ENCODE results near the gene TNS3.

The TNS3 gene

GRCh38 chr7:47474937-47475879 is 106.7 kb downstream of the TNS3 start:
- peak; percentile 98 for DNase-seq
- peaks cover 50% of the 10 kb centered on the region for H3K4me1 ChIP-seq (ENCODE audit: low read length)
- peak overlapping the region; percentile 98 for H3K9ac ChIP-seq (ENCODE audit: low read length)

DNA sequence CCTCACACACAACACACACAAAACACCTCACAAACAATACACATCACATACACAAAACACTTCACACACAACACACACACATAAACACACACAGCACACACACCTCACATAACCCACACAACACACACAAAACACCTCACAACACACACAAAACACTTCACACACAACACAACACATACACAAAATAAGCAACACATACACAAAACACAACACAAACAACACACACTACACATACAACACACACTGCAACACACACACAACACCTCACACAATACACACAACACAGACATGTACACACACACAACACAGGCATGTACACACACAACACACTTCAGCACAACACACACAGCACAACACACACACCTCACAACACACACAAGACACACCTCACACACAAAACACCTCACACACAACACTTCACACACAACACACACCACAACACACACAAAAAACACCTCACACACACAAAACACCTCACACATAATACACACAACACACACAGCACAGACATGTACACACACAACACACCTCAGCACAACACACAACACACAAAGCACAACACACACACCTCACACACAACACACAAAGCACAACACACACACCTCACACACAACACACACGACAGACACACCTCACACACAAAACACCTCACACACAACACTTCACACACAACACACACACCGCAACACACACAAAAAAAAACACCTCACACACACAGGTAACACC is 107.5 kb downstream of the TNS3 start:
- Histone ChIP-seq H3K4me3 (ENCODE audit: low read length) (peak overlapping the region; percentile 48), H3K9ac (ENCODE audit: low read length) (peak overlapping the region; percentile 98; the same call in 1 of the 2 replicates), H3K36me3 (replicated peaks; ENCODE audit: insufficient read depth, low read length) (peaks cover 7% of the 10 kb centered on the region; the same call in 1 of the 2 replicates), H3K4me1 (ENCODE audit: low read length) (peaks cover 50% of the 10 kb centered on the region), H3K4me2 (ENCODE audit: low read depth, low read length) (peak overlapping the region; percentile 97), H3F3A (ENCODE audit: insufficient read depth, low read length) (peaks cover 53% of the 10 kb centered on the region), H3K27ac (ENCODE audit: low read length) (peak overlapping the region; percentile 99), H3K79me2 (ENCODE audit: low read length) (peaks cover 100% of the 10 kb centered on the region), H3K27me3 (replicated peaks; ENCODE audit: insufficient read depth, low read length) (no peaks in the 10 kb centered on the region), H2AFZ (ENCODE audit: low read length) (no peak overlapping the region), H3K9me3 (replicated peaks; ENCODE audit: insufficient read depth, low read length) (no peaks in the 10 kb centered on the region), H3K9me2 (replicated peaks; ENCODE audit: insufficient read depth, low read length) (no peaks in the 10 kb centered on the region), H4K20me1 (ENCODE audit: insufficient read depth, low read length) (peaks cover 33% of the 10 kb centered on the region)
- TF ChIP-seq EZH2phosphoT487 (IDR thresholded peaks at IDR 0.05; ENCODE audit: low read length), result no peak
- TF ChIP-seq EZH2 (optimal IDR thresholded peaks at IDR 0.05; ENCODE audit: low read depth, low read length), result no peak
- TF ChIP-seq, protein P1, sequence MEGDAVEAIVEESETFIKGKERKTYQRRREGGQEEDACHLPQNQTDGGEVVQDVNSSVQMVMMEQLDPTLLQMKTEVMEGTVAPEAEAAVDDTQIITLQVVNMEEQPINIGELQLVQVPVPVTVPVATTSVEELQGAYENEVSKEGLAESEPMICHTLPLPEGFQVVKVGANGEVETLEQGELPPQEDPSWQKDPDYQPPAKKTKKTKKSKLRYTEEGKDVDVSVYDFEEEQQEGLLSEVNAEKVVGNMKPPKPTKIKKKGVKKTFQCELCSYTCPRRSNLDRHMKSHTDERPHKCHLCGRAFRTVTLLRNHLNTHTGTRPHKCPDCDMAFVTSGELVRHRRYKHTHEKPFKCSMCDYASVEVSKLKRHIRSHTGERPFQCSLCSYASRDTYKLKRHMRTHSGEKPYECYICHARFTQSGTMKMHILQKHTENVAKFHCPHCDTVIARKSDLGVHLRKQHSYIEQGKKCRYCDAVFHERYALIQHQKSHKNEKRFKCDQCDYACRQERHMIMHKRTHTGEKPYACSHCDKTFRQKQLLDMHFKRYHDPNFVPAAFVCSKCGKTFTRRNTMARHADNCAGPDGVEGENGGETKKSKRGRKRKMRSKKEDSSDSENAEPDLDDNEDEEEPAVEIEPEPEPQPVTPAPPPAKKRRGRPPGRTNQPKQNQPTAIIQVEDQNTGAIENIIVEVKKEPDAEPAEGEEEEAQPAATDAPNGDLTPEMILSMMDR (IDR thresholded peaks at IDR 0.05; ENCODE audit: low read length), result no peak
- DNase-seq, result no peak

More at GRCh38 chr7:47474937-47475879, 106.7 kb downstream of the TNS3 start:
- Histone ChIP-seq H4K20me1 (ENCODE audit: insufficient read depth, low read length) (peaks cover 33% of the 10 kb centered on the region), H3K36me3 (replicated peaks; ENCODE audit: insufficient read depth, low read length) (peaks cover 7% of the 10 kb centered on the region; the same call in 1 of the 2 replicates), H3K9me2 (replicated peaks; ENCODE audit: insufficient read depth, low read length) (no peaks in the 10 kb centered on the region), H3K79me2 (ENCODE audit: low read length) (peaks cover 100% of the 10 kb centered on the region), H3K4me3 (ENCODE audit: low read length) (peak overlapping the region; percentile 83), H3F3A (ENCODE audit: insufficient read depth, low read length) (peaks cover 61% of the 10 kb centered on the region), H3K4me2 (ENCODE audit: low read depth, low read length) (peak overlapping the region; percentile 97), H3K9me3 (replicated peaks; ENCODE audit: insufficient read depth, low read length) (no peaks in the 10 kb centered on the region), H3K27me3 (replicated peaks; ENCODE audit: insufficient read depth, low read length) (no peaks in the 10 kb centered on the region), H2AFZ (ENCODE audit: low read length) (no peak overlapping the region), H3K27ac (ENCODE audit: low read length) (peak overlapping the region; percentile 99)
- TF ChIP-seq, protein P1 (IDR thresholded peaks at IDR 0.05; ENCODE audit: low read length), result peak; percentile 29
- TF ChIP-seq EZH2 (optimal IDR thresholded peaks at IDR 0.05; ENCODE audit: low read depth, low read length) (no peak), EZH2phosphoT487 (IDR thresholded peaks at IDR 0.05; ENCODE audit: low read length) (no peak)

GRCh38 chr7:47473499-47474210 is 108.3 kb downstream of the TNS3 start:
- H4K20me1 ChIP-seq (ENCODE audit: insufficient read depth, low read length), result peaks cover 40% of the 10 kb centered on the region
- TF ChIP-seq EZH2phosphoT487 (IDR thresholded peaks at IDR 0.05; ENCODE audit: low read length) (no peak), EZH2 (optimal IDR thresholded peaks at IDR 0.05; ENCODE audit: low read depth, low read length) (no peak)
- TF ChIP-seq, protein P1 (IDR thresholded peaks at IDR 0.05; ENCODE audit: low read length), result no peak
- H3K4me1 ChIP-seq (ENCODE audit: low read length), result peaks cover 50% of the 10 kb centered on the region
- peak overlapping the region; percentile 99 for H3K27ac ChIP-seq (ENCODE audit: low read length)
- no peak overlapping the region for H2AFZ ChIP-seq (ENCODE audit: low read length)
- H3K9me2 ChIP-seq (replicated peaks; ENCODE audit: insufficient read depth, low read length), result no peaks in the 10 kb centered on the region
- DNase-seq, result peak; percentile 52
- peaks cover 7% of the 10 kb centered on the region; the same call in 1 of the 2 replicates for H3K36me3 ChIP-seq (replicated peaks; ENCODE audit: insufficient read depth, low read length)
- peaks cover 48% of the 10 kb centered on the region for H3F3A ChIP-seq (ENCODE audit: insufficient read depth, low read length)
- peaks cover 100% of the 10 kb centered on the region for H3K79me2 ChIP-seq (ENCODE audit: low read length)
- no peak overlapping the region for H3K4me3 ChIP-seq (ENCODE audit: low read length)
- H3K9ac ChIP-seq (ENCODE audit: low read length), result no peak overlapping the region
- H3K27me3 ChIP-seq (replicated peaks; ENCODE audit: insufficient read depth, low read length), result no peaks in the 10 kb centered on the region
- peak overlapping the region; percentile 97; the same call in 1 of the 2 replicates for H3K4me2 ChIP-seq (ENCODE audit: low read depth, low read length)
- H3K9me3 ChIP-seq (replicated peaks; ENCODE audit: insufficient read depth, low read length), result no peaks in the 10 kb centered on the region
